ENCODE measurements around the gene NBR1. TPM values are rescaled to one million over a fixed set of nuclear protein-coding genes. Genes with fewer than 3 reads are reported as not detected.

NBR1 gene
- total and polyA plus RNA-seq, 2 experiments from 2014 or later, result 12.6 to 36.8 TPM

DNA sequence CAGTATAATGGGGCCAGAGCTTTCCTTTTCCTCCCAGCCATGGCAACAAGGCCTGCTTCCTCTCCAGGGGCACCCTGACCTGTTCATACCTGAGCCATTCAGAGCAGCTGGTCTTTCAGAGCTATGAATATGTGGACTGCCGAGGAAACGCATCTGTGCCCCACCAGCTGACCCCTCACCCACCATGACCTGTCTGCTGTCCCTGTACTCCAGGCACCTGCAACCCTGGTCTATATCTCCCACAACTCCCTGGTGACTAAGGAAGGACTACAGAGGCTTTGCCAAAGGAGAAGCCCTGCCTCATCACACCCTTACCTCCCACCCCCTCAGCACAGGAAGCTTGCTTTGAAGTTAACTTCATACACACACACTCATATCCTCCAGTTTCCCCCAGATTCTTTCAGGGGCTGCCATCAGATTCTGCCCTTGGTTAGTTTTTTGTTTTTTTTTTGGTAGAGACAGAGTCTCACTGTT, 46.6 kb downstream of the NBR1 start:
- Histone ChIP-seq H3K36me3 (ENCODE audit: insufficient read depth) (no peaks in the 10 kb centered on the region), H3K4me3 (no peak overlapping the region), H3K27ac (ENCODE audit: low read depth) (no peak overlapping the region), H3K27me3 (ENCODE audit: insufficient read depth) (no peaks in the 10 kb centered on the region), H4K20me1 (replicated peaks; ENCODE audit: insufficient read depth) (no peaks in the 10 kb centered on the region), H3K4me2 (no peak overlapping the region), H3K79me2 (replicated peaks; ENCODE audit: insufficient read depth) (no peaks in the 10 kb centered on the region), H2AFZ (no peak overlapping the region), H3K9me2 (ENCODE audit: insufficient read depth) (no peaks in the 10 kb centered on the region), H3F3A (replicated peaks; ENCODE audit: low read depth) (no peaks in the 10 kb centered on the region), H3K4me1 (ENCODE audit: insufficient read depth) (peaks cover 7% of the 10 kb centered on the region)
- no peak for DNase-seq (ENCODE audit: low spot score)
- peaks cover 5% of the 10 kb centered on the region for H3K27me3 Mint-ChIP-seq (ENCODE audit: insufficient read depth, low read depth, poor library complexity)
- ATAC-seq, result no peak
- peaks cover 3% of the 10 kb centered on the region; the same call in 1 of the 3 replicates for H3K36me3 Mint-ChIP-seq (ENCODE audit: low read depth)
- no peaks in the 10 kb centered on the region for H3K9me3 Mint-ChIP-seq
- TF ChIP-seq, protein P1, sequence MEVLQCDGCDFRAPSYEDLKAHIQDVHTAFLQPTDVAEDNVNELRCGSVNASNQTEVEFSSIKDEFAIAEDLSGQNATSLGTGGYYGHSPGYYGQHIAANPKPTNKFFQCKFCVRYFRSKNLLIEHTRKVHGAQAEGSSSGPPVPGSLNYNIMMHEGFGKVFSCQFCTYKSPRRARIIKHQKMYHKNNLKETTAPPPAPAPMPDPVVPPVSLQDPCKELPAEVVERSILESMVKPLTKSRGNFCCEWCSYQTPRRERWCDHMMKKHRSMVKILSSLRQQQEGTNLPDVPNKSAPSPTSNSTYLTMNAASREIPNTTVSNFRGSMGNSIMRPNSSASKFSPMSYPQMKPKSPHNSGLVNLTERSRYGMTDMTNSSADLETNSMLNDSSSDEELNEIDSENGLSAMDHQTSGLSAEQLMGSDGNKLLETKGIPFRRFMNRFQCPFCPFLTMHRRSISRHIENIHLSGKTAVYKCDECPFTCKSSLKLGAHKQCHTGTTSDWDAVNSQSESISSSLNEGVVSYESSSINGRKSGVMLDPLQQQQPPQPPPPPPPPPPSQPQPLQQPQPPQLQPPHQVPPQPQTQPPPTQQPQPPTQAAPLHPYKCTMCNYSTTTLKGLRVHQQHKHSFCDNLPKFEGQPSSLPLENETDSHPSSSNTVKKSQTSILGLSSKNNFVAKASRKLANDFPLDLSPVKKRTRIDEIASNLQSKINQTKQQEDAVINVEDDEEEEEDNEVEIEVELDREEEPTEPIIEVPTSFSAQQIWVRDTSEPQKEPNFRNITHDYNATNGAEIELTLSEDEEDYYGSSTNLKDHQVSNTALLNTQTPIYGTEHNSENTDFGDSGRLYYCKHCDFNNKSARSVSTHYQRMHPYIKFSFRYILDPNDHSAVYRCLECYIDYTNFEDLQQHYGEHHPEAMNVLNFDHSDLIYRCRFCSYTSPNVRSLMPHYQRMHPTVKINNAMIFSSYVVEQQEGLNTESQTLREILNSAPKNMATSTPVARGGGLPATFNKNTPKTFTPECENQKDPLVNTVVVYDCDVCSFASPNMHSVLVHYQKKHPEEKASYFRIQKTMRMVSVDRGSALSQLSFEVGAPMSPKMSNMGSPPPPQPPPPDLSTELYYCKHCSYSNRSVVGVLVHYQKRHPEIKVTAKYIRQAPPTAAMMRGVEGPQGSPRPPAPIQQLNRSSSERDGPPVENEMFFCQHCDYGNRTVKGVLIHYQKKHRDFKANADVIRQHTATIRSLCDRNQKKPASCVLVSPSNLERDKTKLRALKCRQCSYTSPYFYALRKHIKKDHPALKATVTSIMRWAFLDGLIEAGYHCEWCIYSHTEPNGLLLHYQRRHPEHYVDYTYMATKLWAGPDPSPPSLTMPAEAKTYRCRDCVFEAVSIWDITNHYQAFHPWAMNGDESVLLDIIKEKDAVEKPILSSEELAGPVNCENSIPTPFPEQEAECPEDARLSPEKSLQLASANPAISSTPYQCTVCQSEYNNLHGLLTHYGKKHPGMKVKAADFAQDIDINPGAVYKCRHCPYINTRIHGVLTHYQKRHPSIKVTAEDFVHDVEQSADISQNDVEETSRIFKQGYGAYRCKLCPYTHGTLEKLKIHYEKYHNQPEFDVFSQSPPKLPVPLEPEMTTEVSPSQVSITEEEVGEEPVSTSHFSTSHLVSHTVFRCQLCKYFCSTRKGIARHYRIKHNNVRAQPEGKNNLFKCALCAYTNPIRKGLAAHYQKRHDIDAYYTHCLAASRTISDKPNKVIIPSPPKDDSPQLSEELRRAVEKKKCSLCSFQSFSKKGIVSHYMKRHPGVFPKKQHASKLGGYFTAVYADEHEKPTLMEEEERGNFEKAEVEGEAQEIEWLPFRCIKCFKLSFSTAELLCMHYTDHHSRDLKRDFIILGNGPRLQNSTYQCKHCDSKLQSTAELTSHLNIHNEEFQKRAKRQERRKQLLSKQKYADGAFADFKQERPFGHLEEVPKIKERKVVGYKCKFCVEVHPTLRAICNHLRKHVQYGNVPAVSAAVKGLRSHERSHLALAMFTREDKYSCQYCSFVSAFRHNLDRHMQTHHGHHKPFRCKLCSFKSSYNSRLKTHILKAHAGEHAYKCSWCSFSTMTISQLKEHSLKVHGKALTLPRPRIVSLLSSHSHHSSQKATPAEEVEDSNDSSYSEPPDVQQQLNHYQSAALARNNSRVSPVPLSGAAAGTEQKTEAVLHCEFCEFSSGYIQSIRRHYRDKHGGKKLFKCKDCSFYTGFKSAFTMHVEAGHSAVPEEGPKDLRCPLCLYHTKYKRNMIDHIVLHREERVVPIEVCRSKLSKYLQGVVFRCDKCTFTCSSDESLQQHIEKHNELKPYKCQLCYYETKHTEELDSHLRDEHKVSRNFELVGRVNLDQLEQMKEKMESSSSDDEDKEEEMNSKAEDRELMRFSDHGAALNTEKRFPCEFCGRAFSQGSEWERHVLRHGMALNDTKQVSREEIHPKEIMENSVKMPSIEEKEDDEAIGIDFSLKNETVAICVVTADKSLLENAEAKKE (CRISPR knock-in tag; IDR thresholded peaks at IDR 0.05), result no peak
- TF ChIP-seq, protein P2, sequence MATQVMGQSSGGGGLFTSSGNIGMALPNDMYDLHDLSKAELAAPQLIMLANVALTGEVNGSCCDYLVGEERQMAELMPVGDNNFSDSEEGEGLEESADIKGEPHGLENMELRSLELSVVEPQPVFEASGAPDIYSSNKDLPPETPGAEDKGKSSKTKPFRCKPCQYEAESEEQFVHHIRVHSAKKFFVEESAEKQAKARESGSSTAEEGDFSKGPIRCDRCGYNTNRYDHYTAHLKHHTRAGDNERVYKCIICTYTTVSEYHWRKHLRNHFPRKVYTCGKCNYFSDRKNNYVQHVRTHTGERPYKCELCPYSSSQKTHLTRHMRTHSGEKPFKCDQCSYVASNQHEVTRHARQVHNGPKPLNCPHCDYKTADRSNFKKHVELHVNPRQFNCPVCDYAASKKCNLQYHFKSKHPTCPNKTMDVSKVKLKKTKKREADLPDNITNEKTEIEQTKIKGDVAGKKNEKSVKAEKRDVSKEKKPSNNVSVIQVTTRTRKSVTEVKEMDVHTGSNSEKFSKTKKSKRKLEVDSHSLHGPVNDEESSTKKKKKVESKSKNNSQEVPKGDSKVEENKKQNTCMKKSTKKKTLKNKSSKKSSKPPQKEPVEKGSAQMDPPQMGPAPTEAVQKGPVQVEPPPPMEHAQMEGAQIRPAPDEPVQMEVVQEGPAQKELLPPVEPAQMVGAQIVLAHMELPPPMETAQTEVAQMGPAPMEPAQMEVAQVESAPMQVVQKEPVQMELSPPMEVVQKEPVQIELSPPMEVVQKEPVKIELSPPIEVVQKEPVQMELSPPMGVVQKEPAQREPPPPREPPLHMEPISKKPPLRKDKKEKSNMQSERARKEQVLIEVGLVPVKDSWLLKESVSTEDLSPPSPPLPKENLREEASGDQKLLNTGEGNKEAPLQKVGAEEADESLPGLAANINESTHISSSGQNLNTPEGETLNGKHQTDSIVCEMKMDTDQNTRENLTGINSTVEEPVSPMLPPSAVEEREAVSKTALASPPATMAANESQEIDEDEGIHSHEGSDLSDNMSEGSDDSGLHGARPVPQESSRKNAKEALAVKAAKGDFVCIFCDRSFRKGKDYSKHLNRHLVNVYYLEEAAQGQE (IDR thresholded peaks at IDR 0.05; ENCODE audit: unreplicated experiment), result no peak
- TF ChIP-seq NANOG (IDR thresholded peaks at IDR 0.05; ENCODE audit: borderline replicate concordance) (no peak), EZH2 (IDR thresholded peaks at IDR 0.05; ENCODE audit: low read depth, unreplicated experiment) (no peak), EZH2phosphoT487 (IDR thresholded peaks at IDR 0.05; ENCODE audit: unreplicated experiment) (no peak)
- TF ChIP-seq, protein P3, sequence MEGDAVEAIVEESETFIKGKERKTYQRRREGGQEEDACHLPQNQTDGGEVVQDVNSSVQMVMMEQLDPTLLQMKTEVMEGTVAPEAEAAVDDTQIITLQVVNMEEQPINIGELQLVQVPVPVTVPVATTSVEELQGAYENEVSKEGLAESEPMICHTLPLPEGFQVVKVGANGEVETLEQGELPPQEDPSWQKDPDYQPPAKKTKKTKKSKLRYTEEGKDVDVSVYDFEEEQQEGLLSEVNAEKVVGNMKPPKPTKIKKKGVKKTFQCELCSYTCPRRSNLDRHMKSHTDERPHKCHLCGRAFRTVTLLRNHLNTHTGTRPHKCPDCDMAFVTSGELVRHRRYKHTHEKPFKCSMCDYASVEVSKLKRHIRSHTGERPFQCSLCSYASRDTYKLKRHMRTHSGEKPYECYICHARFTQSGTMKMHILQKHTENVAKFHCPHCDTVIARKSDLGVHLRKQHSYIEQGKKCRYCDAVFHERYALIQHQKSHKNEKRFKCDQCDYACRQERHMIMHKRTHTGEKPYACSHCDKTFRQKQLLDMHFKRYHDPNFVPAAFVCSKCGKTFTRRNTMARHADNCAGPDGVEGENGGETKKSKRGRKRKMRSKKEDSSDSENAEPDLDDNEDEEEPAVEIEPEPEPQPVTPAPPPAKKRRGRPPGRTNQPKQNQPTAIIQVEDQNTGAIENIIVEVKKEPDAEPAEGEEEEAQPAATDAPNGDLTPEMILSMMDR (conservative IDR thresholded peaks at IDR 0.05; ENCODE audit: low read depth in 2 of 2), result no peak
- TF ChIP-seq, protein P4, sequence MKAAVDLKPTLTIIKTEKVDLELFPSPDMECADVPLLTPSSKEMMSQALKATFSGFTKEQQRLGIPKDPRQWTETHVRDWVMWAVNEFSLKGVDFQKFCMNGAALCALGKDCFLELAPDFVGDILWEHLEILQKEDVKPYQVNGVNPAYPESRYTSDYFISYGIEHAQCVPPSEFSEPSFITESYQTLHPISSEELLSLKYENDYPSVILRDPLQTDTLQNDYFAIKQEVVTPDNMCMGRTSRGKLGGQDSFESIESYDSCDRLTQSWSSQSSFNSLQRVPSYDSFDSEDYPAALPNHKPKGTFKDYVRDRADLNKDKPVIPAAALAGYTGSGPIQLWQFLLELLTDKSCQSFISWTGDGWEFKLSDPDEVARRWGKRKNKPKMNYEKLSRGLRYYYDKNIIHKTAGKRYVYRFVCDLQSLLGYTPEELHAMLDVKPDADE (IDR thresholded peaks at IDR 0.05), result no peak
- H3K4me1 Mint-ChIP-seq, result peaks cover 3% of the 10 kb centered on the region
- no peak overlapping the region for H3K4me3 Mint-ChIP-seq
- H3K27ac Mint-ChIP-seq, result no peak overlapping the region

All from GM23338 (cell line).